ENCODE results near the gene ANKRD13D.
A peak's percentile ranks its signal among the peaks of the same experiment; 100 is the strongest.
"Not testable (repeated sequence)": the region's sequence is repeated elsewhere in the genome, so short reads cannot be mapped to it uniquely, and the experiment has no call there.

ANKRD13D gene

DNA sequence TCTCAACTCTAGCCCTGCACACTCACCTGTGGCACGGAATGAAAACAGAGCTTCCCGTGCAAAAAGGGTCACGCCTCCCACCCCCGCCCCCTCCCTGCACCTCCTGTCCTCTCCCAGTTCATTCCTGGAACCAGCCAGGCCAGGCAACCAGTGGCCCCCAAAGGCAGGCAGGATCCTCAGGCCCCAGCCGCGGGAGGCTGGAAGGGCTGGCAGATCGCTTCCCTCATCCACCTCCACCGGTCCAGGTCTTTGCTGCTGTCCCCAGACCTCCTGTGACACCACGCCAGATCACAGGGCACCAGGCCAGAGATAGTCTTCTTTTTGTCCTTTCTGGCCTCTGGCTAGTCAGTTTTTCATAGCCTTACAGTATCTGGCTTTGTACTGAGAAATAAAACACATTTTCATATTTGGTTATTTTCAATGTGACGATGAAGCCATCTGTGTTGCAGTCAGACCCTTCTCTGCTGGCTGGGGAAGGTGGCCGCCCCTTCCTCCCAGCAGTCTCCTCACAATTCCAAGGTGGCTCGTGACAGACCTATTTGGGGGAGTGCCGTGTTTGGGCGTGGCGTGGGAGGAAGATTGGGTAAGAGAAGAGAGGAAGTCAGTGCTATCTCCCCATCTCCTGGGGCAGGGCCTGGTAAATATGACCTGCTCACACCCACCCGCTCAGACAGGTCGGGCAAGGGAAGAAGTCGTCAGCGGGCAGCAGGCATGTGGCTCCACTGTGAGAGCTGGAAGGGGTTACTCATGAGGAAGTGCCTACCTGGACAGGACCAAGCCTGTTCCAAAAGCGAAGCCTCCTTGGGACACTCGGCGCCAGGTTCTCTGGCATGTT is 23.3 kb downstream of the ANKRD13D start:
- peaks cover 6% of the 10 kb centered on the region for H3K36me3 ChIP-seq (ENCODE audit: control insufficient read depth, insufficient read depth, low read length)
- peaks cover 39% of the 10 kb centered on the region for H3K4me1 ChIP-seq (ENCODE audit: control insufficient read depth, insufficient read depth, low read length, poor library complexity, severe bottlenecking)
- peak overlapping the region; percentile 62 for H3K27ac ChIP-seq (ENCODE audit: insufficient read depth, low read length, poor library complexity, severe bottlenecking)
- peak; percentile 36 to 49 (median 43) for DNase-seq
- H3K4me3 ChIP-seq (ENCODE audit: insufficient read depth, low read depth, low read length, poor library complexity, severe bottlenecking) = peak overlapping the region; percentile 7
- H3K9me3 ChIP-seq (ENCODE audit: control insufficient read depth, low read length) = no peaks in the 10 kb centered on the region
- no peaks in the 10 kb centered on the region for H3K27me3 ChIP-seq (replicated peaks; ENCODE audit: control insufficient read depth, insufficient read depth, low read length, poor library complexity, severe bottlenecking)

- peak overlapping the region; percentile 7 for H3K4me3 ChIP-seq (ENCODE audit: insufficient read depth, low read depth, low read length, poor library complexity, severe bottlenecking)
- H3K4me1 ChIP-seq (ENCODE audit: control insufficient read depth, insufficient read depth, low read length, poor library complexity, severe bottlenecking) = peaks cover 39% of the 10 kb centered on the region
- H3K9me3 ChIP-seq (ENCODE audit: control insufficient read depth, low read length) = no peaks in the 10 kb centered on the region
- H3K27me3 ChIP-seq (replicated peaks; ENCODE audit: control insufficient read depth, insufficient read depth, low read length, poor library complexity, severe bottlenecking) = no peaks in the 10 kb centered on the region
- peak overlapping the region; percentile 62 for H3K27ac ChIP-seq (ENCODE audit: insufficient read depth, low read length, poor library complexity, severe bottlenecking)
- no peak for DNase-seq
- H3K36me3 ChIP-seq (ENCODE audit: control insufficient read depth, insufficient read depth, low read length) = peaks cover 6% of the 10 kb centered on the region
These were observed 24.2 kb downstream of the ANKRD13D start for GRCh38 chr11:67313125-67313890.

GRCh38 chr11:67314218-67314617 is 25.1 kb downstream of the ANKRD13D start:
- no peak overlapping the region for H3K4me3 ChIP-seq (ENCODE audit: insufficient read depth, low read depth, low read length, poor library complexity, severe bottlenecking)
- peaks cover 39% of the 10 kb centered on the region for H3K4me1 ChIP-seq (ENCODE audit: control insufficient read depth, insufficient read depth, low read length, poor library complexity, severe bottlenecking)
- no peaks in the 10 kb centered on the region for H3K27me3 ChIP-seq (replicated peaks; ENCODE audit: control insufficient read depth, insufficient read depth, low read length, poor library complexity, severe bottlenecking)
- H3K27ac ChIP-seq (ENCODE audit: insufficient read depth, low read length, poor library complexity, severe bottlenecking) = no peak overlapping the region
- no peaks in the 10 kb centered on the region for H3K9me3 ChIP-seq (ENCODE audit: control insufficient read depth, low read length)
- no peak for DNase-seq
- H3K36me3 ChIP-seq (ENCODE audit: control insufficient read depth, insufficient read depth, low read length) = peaks cover 1% of the 10 kb centered on the region

- Histone ChIP-seq H3K4me3 (ENCODE audit: insufficient read depth, low read depth, low read length, poor library complexity, severe bottlenecking) (no peak overlapping the region), H3K36me3 (ENCODE audit: control insufficient read depth, insufficient read depth, low read length) (no peaks in the 10 kb centered on the region), H3K4me1 (ENCODE audit: control insufficient read depth, insufficient read depth, low read length, poor library complexity, severe bottlenecking) (peaks cover 38% of the 10 kb centered on the region), H3K27me3 (replicated peaks; ENCODE audit: control insufficient read depth, insufficient read depth, low read length, poor library complexity, severe bottlenecking) (no peaks in the 10 kb centered on the region), H3K9me3 (ENCODE audit: control insufficient read depth, low read length) (no peaks in the 10 kb centered on the region), H3K27ac (ENCODE audit: insufficient read depth, low read length, poor library complexity, severe bottlenecking) (no peak overlapping the region)
- DNase-seq = no peak
These were observed 26.3 kb downstream of the ANKRD13D start for GRCh38 chr11:67315325-67315909.

DNA sequence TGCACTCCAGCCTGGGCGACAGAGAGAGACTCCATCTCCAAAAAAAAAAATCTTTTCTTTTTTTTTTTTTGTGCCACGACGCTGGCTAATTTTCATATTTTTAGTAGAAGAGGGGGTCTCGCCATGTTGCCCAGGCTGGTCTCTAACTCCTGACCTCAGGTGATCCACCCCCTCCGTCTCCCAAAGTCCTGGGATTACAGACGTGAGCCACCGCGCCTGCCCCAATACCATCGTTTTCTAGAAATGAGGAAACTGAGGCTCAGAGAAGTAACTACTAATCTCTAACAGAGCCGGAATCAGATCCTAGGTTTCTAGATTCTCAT is 27.7 kb downstream of the ANKRD13D start:
- no peaks in the 10 kb centered on the region for H3K9me3 ChIP-seq (ENCODE audit: control insufficient read depth, low read length)
- peaks cover 25% of the 10 kb centered on the region for H3K4me1 ChIP-seq (ENCODE audit: control insufficient read depth, insufficient read depth, low read length, poor library complexity, severe bottlenecking)
- H3K27ac ChIP-seq (ENCODE audit: insufficient read depth, low read length, poor library complexity, severe bottlenecking) = peak overlapping the region; percentile 72
- DNase-seq = no peak
- no peaks in the 10 kb centered on the region for H3K36me3 ChIP-seq (ENCODE audit: control insufficient read depth, insufficient read depth, low read length)
- no peaks in the 10 kb centered on the region for H3K27me3 ChIP-seq (replicated peaks; ENCODE audit: control insufficient read depth, insufficient read depth, low read length, poor library complexity, severe bottlenecking)
- peak overlapping the region; percentile 76 for H3K4me3 ChIP-seq (ENCODE audit: insufficient read depth, low read depth, low read length, poor library complexity, severe bottlenecking)

- Histone ChIP-seq H3K27ac (ENCODE audit: insufficient read depth, low read length, poor library complexity, severe bottlenecking) (peak overlapping the region; percentile 72), H3K27me3 (replicated peaks; ENCODE audit: control insufficient read depth, insufficient read depth, low read length, poor library complexity, severe bottlenecking) (no peaks in the 10 kb centered on the region), H3K4me3 (ENCODE audit: insufficient read depth, low read depth, low read length, poor library complexity, severe bottlenecking) (peak overlapping the region; percentile 76), H3K4me1 (ENCODE audit: control insufficient read depth, insufficient read depth, low read length, poor library complexity, severe bottlenecking) (peaks cover 20% of the 10 kb centered on the region), H3K9me3 (ENCODE audit: control insufficient read depth, low read length) (no peaks in the 10 kb centered on the region), H3K36me3 (ENCODE audit: control insufficient read depth, insufficient read depth, low read length) (no peaks in the 10 kb centered on the region)
- peak; percentile 96 to 99 (median 97) for DNase-seq
These were observed 28.2 kb downstream of the ANKRD13D start for GRCh38 chr11:67317205-67317887.

DNA sequence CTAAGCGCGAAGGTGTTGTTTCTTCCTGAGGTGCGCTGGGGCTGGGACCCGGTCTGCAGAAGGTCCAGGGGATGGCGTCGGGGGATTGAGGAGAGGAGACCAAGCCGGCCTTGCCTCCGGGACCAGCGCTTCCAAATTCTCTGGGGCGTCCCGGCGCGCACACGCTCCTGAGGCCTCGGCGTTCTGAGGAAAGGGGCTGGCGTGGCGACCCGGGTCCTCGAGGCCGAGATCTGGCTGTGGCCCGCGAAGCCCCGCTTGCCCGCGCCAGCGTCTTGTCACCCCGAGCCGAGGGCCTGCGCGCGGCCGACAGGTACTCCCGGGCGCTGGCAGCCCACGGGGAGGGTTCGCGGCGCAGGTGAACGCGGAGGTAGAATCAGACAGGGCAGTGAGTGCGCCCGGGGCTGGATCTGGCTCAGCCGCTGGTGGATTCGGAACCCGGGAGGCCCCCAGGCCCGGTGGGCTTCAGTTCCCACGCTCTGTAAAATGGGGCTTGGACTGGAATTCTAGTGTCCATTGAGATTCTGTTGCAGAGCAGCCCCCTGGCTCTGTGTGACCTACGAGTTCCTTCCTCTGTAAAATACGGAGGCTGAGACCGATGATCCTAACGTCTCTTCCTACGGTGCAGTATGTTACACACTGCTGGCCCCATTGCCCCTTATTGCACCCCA is 28.9 kb downstream of the ANKRD13D start:
- Histone ChIP-seq H3K36me3 (ENCODE audit: control insufficient read depth, insufficient read depth, low read length) (no peaks in the 10 kb centered on the region), H3K4me3 (ENCODE audit: insufficient read depth, low read depth, low read length, poor library complexity, severe bottlenecking) (peak overlapping the region; percentile 76), H3K4me1 (ENCODE audit: control insufficient read depth, insufficient read depth, low read length, poor library complexity, severe bottlenecking) (peaks cover 13% of the 10 kb centered on the region), H3K27ac (ENCODE audit: insufficient read depth, low read length, poor library complexity, severe bottlenecking) (peak overlapping the region; percentile 72), H3K27me3 (replicated peaks; ENCODE audit: control insufficient read depth, insufficient read depth, low read length, poor library complexity, severe bottlenecking) (no peaks in the 10 kb centered on the region), H3K9me3 (ENCODE audit: control insufficient read depth, low read length) (no peaks in the 10 kb centered on the region)
- DNase-seq = peak in 1 of 3 donors; percentile 26

- not testable (repeated sequence) for DNase-seq; H3K9me3 ChIP-seq (ENCODE audit: control insufficient read depth, low read length); H3K27ac ChIP-seq (ENCODE audit: insufficient read depth, low read length, poor library complexity, severe bottlenecking); H3K36me3 ChIP-seq (ENCODE audit: control insufficient read depth, insufficient read depth, low read length); H3K4me3 ChIP-seq (ENCODE audit: insufficient read depth, low read depth, low read length, poor library complexity, severe bottlenecking); H3K27me3 ChIP-seq (replicated peaks; ENCODE audit: control insufficient read depth, insufficient read depth, low read length, poor library complexity, severe bottlenecking); H3K4me1 ChIP-seq (ENCODE audit: control insufficient read depth, insufficient read depth, low read length, poor library complexity, severe bottlenecking)
These were observed 29.8 kb downstream of the ANKRD13D start for GRCh38 chr11:67318876-67319275.

GRCh38 chr11:67320011-67320410 is 30.9 kb downstream of the ANKRD13D start:
- H3K4me3 ChIP-seq (ENCODE audit: insufficient read depth, low read depth, low read length, poor library complexity, severe bottlenecking) = no peak overlapping the region
- no peaks in the 10 kb centered on the region for H3K36me3 ChIP-seq (ENCODE audit: control insufficient read depth, insufficient read depth, low read length)
- no peak overlapping the region for H3K27ac ChIP-seq (ENCODE audit: insufficient read depth, low read length, poor library complexity, severe bottlenecking)
- H3K27me3 ChIP-seq (replicated peaks; ENCODE audit: control insufficient read depth, insufficient read depth, low read length, poor library complexity, severe bottlenecking) = no peaks in the 10 kb centered on the region
- H3K9me3 ChIP-seq (ENCODE audit: control insufficient read depth, low read length) = no peaks in the 10 kb centered on the region
- no peak for DNase-seq
- peaks cover 5% of the 10 kb centered on the region for H3K4me1 ChIP-seq (ENCODE audit: control insufficient read depth, insufficient read depth, low read length, poor library complexity, severe bottlenecking)
